K562 (cell line): ENCODE results near the gene C16orf95. TPM values are rescaled to one million over a fixed set of nuclear protein-coding genes. Genes with fewer than 3 reads are reported as not detected.

Experiments used
- ATAC-seq: fragments of 200-7000 bp; cut with Tn5 transposase; 3 replicates; pipeline ENCODE4 v1.9.1; 2020; ENCODE audit warnings: moderate library complexity
- BruUV-seq: library from RNA; stranded (reverse); fragments of 400-500 nt; replicated peaks from 2 replicates; lab custom pipeline; 2021; lab: Mats Ljungman, UMichigan
- CTCF ChIA-PET: fragments of 300-600 bp; formaldehyde crosslinking; extraction: SDS; loops from one replicate; lab custom pipeline; 2021; ENCODE audit warnings: low intra/inter-chr PET ratio; lab: Yijun Ruan, JAX
- POLR2A ChIA-PET: fragments of 300-600, 350-650 bp; sonication (Branson Sonifier 250); formaldehyde crosslinking; extraction: SDS; loops from one replicate; lab custom pipeline; 2021; ENCODE audit warnings: antibody characterized with exemption, inconsistent platforms; lab: Yijun Ruan, JAX
- DNase-seq, 4 experiments: peaks; one replicate each; pipeline versions ENCODE4 v3.0.0 to v3.0.0-alpha.2; 2011 to 2018; ENCODE audit warnings: low spot score in 3 of 4, mixed read lengths in 3 of 4; ENCODE audit errors: extremely low read depth in 1 of 4
- FAIRE-seq: peaks from 2 replicates; lab custom pipeline; 2011; peaks lifted over from hg19 to GRCh38; lab: Jason Lieb, UNC
- H2AFZ ChIP-seq: 2 replicates; pipeline ENCODE4 v1.6.0; 2011; ENCODE audit warnings: low read depth, low read length, control low read depth, inconsistent platforms
- H3K27ac ChIP-seq: fragments of 200-600 bp; 3 replicates; pipeline ENCODE4 v1.8.0; 2011; ENCODE audit warnings: low read depth, mild to moderate bottlenecking, control low read depth, inconsistent platforms, low read length, moderate library complexity, mixed read lengths; ENCODE audit errors: extremely low read depth
- H3K27me3 ChIP-seq, 2 experiments: fragments of 300-600 bp in 1 of 2; 2 replicates in 1 of 2; 3 replicates in 1 of 2; pipeline versions ENCODE4 v1.6.0 to v1.8.0; 2011; ENCODE audit warnings: inconsistent platforms in 2 of 2, low read length in 2 of 2, mild to moderate bottlenecking in 1 of 2, mixed read lengths in 1 of 2, moderate library complexity in 1 of 2; ENCODE audit not compliant: control insufficient read depth in 2 of 2, insufficient read depth in 2 of 2
- H3K36me3 ChIP-seq: fragments of 300-600 bp; 3 replicates; pipeline ENCODE4 v1.8.0; 2011; ENCODE audit warnings: mild to moderate bottlenecking, low read length, inconsistent platforms; ENCODE audit not compliant: control insufficient read depth, insufficient read depth
- H3K4me1 ChIP-seq, 2 experiments: fragments of 200-600 bp in 1 of 2; replicated peaks in 1 of 2; 2 replicates in 1 of 2; 3 replicates in 1 of 2; pipeline versions ENCODE4 v1.5.1 to v1.8.0; 2011; ENCODE audit warnings: inconsistent platforms in 2 of 2, low read length in 2 of 2, mild to moderate bottlenecking in 1 of 2, mixed read lengths in 1 of 2, moderate library complexity in 1 of 2; ENCODE audit not compliant: control insufficient read depth in 2 of 2, insufficient read depth in 2 of 2
- H3K4me2 ChIP-seq: 2 replicates; pipeline ENCODE4 v1.6.1; 2011; ENCODE audit warnings: low read length, control low read depth, inconsistent platforms, mixed read lengths; ENCODE audit not compliant: insufficient read depth
- H3K4me3 ChIP-seq: fragments of 200-600 bp; sonication (generic), shearing (Covaris generic); 2 replicates; pipeline ENCODE4 v1.5.1; 2016; ENCODE audit warnings: control low read depth, inconsistent platforms
- H3K79me2 ChIP-seq: fragments of 200-600 bp; 3 replicates; pipeline ENCODE4 v1.8.0; 2011; ENCODE audit warnings: low read length, inconsistent platforms; ENCODE audit not compliant: control insufficient read depth, insufficient read depth
- H3K9ac ChIP-seq, 2 experiments: 2 replicates each; pipeline versions ENCODE4 v1.6.0 to v1.6.1; 2011; ENCODE audit warnings: low read depth in 2 of 2, low read length in 2 of 2, control low read depth in 1 of 2, inconsistent platforms in 1 of 2, mild to moderate bottlenecking in 1 of 2, mixed read lengths in 1 of 2; ENCODE audit not compliant: insufficient read depth in 1 of 2
- H3K9me1 ChIP-seq: one replicate; pipeline ENCODE4 v1.6.0; 2011; ENCODE audit warnings: inconsistent platforms, mild to moderate bottlenecking, low read length, moderate library complexity; ENCODE audit not compliant: control insufficient read depth, insufficient read depth
- H3K9me3 ChIP-seq: replicated peaks from 2 replicates; pipeline ENCODE4 v1.5.1; 2011; ENCODE audit warnings: low read depth, low read length, inconsistent platforms; ENCODE audit not compliant: control insufficient read depth, insufficient read depth
- H4K20me1 ChIP-seq: replicated peaks from 2 replicates; pipeline ENCODE4 v1.6.1; 2011; ENCODE audit warnings: low read length, inconsistent platforms, mixed read lengths; ENCODE audit not compliant: control insufficient read depth, insufficient read depth
- PHB ChIP-seq: fragments of 250-450 bp; sonication (Bioruptor Pico); IDR thresholded peaks from 2 replicates; pipeline ENCODE4 v1.5.0; 2021
- SMARCB1 ChIP-seq: IDR thresholded peaks from 2 replicates; pipeline ENCODE4 v1.6.1; 2011; ENCODE audit warnings: improper control_type of control experiment, low read depth; ENCODE audit not compliant: insufficient read length
- ZNF695 ChIP-seq: fragments of 450-650 bp; formaldehyde crosslinking; IDR thresholded peaks from 2 replicates; pipeline ENCODE4 v1.4.0; 2020; ENCODE audit warnings: mild to moderate bottlenecking, moderate library complexity
- WGBS: fragments of 100-300 bp; shearing (Covaris generic); methylation state at CpG from one replicate; pipeline ENCODE4 v1.1.6; 2016; ENCODE audit warnings: low coverage, mixed read lengths; ENCODE audit not compliant: insufficient coverage; ENCODE audit errors: missing lambda C conversion rate; 5-methylcytosine and 5-hydroxymethylcytosine counted together
- in situ Hi-C: fragments of 300-500 bp; cut with MboI; formaldehyde crosslinking; loops from 4 replicates; pipeline ENCODE4 v1.15.0; 2018; ENCODE audit warnings: inconsistent platforms, mixed read lengths
- intact Hi-C: fragments of 100-400 bp; cut with micrococcal nuclease; formaldehyde crosslinking; loops from 2 replicates; pipeline ENCODE4 v1.14.2; 2022
- polyA plus RNA-seq, 8 experiments: library from polyadenylated mRNA; depleted of rRNA in 4 of 8; stranded (reverse) in 5 of 8; unstranded in 3 of 8; fragments of >200 nt; fragmentation: Nextera tagmentation in 2 of 8; fragmentation: Illumina TruSeq in 1 of 8; extraction: Ambion mirVana in 2 of 8; extraction: Trizol in 1 of 8; gene quantifications; 2 replicates each; pipeline versions ENCODE4 v1.2.1 to v1.2.3, GENCODE V29; 2011 to 2014; ENCODE audit warnings: inconsistent platforms in 1 of 8, missing spikeins in 1 of 8
- total RNA-seq, 7 experiments: library from RNA; depleted of rRNA in 6 of 7; stranded (reverse); fragments of >200 nt in 6 of 7; fragmentation: Illumina TruSeq in 2 of 7; extraction: Trizol in 2 of 7; gene quantifications; 2 replicates each; pipeline versions ENCODE4 v1.2.1 to v1.2.3, GENCODE V29; 2011 to 2021; ENCODE audit warnings: low replicate concordance in 1 of 7

C16orf95 gene
- total and polyA plus RNA-seq, 9 of the 15 experiments (the other 6 are each of a cell fraction or from before 2014, with no cell fraction given), result 6.5 to 20.5 (median 9.4) TPM

DNA sequence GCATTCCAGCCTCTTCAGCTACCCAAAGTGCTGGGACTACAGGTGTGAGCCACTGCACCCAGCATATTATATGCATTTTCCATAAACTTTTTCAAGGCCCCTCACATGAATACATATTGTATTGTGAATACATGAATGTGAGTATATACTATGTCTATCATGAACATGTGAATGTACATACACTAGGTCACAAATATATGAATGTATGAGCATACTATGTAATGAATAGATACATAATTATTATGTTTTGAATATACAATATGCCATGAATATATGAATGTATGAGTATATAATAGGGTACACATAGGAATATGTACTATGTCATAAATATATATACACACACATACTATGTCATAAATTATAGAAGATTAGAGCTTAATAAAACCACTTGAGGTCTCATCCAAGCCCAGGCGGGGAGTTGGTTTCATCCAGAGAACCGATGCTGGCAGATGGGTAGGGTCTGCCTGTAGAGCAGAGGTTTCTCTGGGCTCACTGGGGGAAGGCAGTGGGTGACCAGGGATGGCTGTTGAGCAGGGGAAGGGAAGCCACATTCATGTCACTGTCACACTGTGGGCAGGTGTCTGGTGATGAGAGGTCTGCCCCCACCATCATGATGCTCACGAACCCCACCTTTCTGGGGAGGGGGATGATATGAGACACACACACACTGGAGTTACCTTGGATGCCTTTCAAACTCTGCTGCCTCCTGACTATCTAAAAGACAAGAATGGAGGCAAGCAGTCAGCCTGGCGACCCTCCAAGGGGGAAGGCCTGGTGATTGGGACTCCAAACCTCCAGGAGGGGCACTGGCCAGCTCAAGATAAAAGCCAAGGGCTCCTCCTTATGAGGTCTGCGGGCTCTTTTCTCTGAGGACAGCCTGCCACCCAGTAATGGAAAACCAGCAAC is 7.3 kb downstream of the C16orf95 start:
- Histone ChIP-seq H3K4me3 (no peak overlapping the region), H3K9me1 (no peaks in the 10 kb centered on the region), H2AFZ (0 out of 2 replicates have a peak overlapping the region, but pooled peaks have one; percentile 2), H3K4me2 (no peak overlapping the region), H3K36me3 (no peaks in the 10 kb centered on the region), H3K9ac (peak overlapping the region in 1 of 2 experiments; percentile 87; a peak in 1 of 4 replicates), H3K4me1 (peaks cover 16 to 26% of the 10 kb centered on the region in 2 experiments), H3K27me3 (no peaks in the 10 kb centered on the region), H3K79me2 (peaks cover 17% of the 10 kb centered on the region), H3K27ac (no peak overlapping the region), H3K9me3 (peaks cover 6% of the 10 kb centered on the region), H4K20me1 (no peaks in the 10 kb centered on the region)
- ATAC-seq (no peak), DNase-seq (peak in 1 of 4 experiments; percentile 33), FAIRE-seq (no peak)
- no peak for TF ChIP-seq PHB (CRISPR knock-in tag)
- 56% methylated on average over 5 of the region's 5 CpGs for WGBS
- intact Hi-C loops (no loop called here), in situ Hi-C loops (no loop called here)
- ChIA-PET POLR2A (interaction anchor here (0.6 kb wide), 2 partner anchors 107 to 113 kb away, joined by 3 to 4 read pairs; no protein-coding TSS in a partner anchor), CTCF (no interaction called here)
- BruUV-seq, result no TSS peak

DNA sequence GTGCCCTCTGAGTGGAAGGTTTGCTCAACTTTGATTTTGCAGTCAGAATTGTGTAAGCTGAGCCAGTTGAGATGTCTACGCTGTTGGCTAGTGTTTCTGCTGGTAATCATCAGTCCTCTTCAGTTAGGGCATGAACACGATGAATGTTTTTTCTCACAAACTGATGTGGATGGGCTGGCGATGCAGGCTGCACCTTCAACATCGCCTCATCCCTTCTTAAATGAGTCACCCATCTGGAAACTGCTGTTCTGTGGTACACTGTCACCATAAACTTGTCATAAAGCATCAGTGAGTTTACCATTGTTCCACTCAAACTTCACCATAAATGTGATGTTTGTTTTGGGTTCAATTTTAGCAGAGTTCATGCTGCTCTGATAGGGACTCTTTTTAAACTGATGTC is 8.4 kb downstream of the C16orf95 start:
- H3K27me3 ChIP-seq, result no peaks in the 10 kb centered on the region
- intact Hi-C loops, result no loop called here
- no peak for TF ChIP-seq ZNF695 (CRISPR knock-in tag)
- no peak for TF ChIP-seq SMARCB1
- H3K36me3 ChIP-seq, result no peaks in the 10 kb centered on the region
- FAIRE-seq (no peak), DNase-seq (no peak), ATAC-seq (no peak)
- H3K4me1 ChIP-seq, result peaks cover 26 to 36% of the 10 kb centered on the region in 2 experiments
- 89% methylated on average over 4 of the region's 4 CpGs for WGBS
- no peaks in the 10 kb centered on the region for H3K9me1 ChIP-seq
- H4K20me1 ChIP-seq, result no peaks in the 10 kb centered on the region
- BruUV-seq, result no TSS peak
- no peak overlapping the region for H3K27ac ChIP-seq
- H3K79me2 ChIP-seq, result peaks cover 22% of the 10 kb centered on the region
- H3K4me2 ChIP-seq, result no peak overlapping the region
- H3K9me3 ChIP-seq, result peaks cover 6% of the 10 kb centered on the region
- H3K9ac ChIP-seq, result no peak overlapping the region
- CTCF ChIA-PET, result no interaction called here
- no peak overlapping the region for H2AFZ ChIP-seq
- in situ Hi-C loops, result no loop called here
- POLR2A ChIA-PET, result interaction anchor here (1.8 kb wide), 1 partner anchor 8 kb away, joined by 7 read pairs; the partner anchor contains the start of gene C16orf95
- H3K4me3 ChIP-seq, result no peak overlapping the region
